SU-DHL-6 (cell line): Measurements from ENCODE around the gene BMPR1B.

Experiments used
- EZH2phosphoT487 ChIP-seq: fragments of 200-600 bp; sonication (generic), shearing (Covaris generic); conservative IDR thresholded peaks from 2 replicates; pipeline ENCODE4 v1.6.1; 2018; ENCODE audit warnings: mild to moderate bottlenecking, antibody characterized with exemption, low read length, moderate library complexity, mixed read lengths
- TF ChIP-seq, protein P1 (sequence below): fragments of 200-600 bp; sonication (generic); IDR thresholded peaks from one replicate; pipeline ENCODE4 v1.5.1; 2017; ENCODE audit warnings: antibody characterized with exemption, mild to moderate bottlenecking, low read length, moderate library complexity; ENCODE audit not compliant: insufficient read depth, poor library complexity, severe bottlenecking

DNA sequence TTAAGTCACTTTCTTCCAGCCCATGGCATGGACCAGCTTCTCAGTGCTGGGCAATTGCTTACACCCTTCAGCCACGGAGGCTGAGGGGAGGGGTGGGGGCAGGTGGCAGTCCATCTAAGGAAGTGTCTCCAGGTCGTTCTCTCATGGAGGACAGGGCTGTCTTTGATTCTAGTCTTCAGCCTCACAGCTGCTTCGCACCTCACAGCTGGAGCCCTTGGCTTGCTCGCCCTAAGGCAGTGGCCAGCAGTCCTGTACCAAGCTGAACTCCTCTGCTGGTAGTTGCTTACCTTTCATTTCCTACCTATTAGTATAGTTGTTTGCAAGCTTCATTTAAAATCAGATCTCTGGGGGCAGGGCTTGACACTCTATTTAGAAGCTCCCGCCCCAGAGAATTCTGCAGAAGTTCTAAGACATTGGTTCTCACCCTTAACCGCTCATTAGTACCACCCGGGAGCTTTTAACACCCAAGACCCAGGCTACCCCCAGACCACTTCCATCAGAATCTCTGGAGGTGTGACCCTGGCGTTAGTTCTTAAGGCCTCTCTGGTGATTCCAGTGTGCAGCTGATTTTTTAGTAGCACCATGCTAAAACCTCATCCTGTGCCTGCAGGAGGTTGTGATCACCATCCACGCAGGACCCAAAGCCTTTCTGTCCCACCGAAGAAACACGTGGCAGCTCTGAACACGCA lies 404.2 kb downstream of the BMPR1B start:
- TF ChIP-seq, protein P1, sequence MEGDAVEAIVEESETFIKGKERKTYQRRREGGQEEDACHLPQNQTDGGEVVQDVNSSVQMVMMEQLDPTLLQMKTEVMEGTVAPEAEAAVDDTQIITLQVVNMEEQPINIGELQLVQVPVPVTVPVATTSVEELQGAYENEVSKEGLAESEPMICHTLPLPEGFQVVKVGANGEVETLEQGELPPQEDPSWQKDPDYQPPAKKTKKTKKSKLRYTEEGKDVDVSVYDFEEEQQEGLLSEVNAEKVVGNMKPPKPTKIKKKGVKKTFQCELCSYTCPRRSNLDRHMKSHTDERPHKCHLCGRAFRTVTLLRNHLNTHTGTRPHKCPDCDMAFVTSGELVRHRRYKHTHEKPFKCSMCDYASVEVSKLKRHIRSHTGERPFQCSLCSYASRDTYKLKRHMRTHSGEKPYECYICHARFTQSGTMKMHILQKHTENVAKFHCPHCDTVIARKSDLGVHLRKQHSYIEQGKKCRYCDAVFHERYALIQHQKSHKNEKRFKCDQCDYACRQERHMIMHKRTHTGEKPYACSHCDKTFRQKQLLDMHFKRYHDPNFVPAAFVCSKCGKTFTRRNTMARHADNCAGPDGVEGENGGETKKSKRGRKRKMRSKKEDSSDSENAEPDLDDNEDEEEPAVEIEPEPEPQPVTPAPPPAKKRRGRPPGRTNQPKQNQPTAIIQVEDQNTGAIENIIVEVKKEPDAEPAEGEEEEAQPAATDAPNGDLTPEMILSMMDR, result no peak
- no peak for TF ChIP-seq EZH2phosphoT487
